HepG2 (cell line): ENCODE results near the gene ROBO3. TPM values are rescaled to one million over a fixed set of nuclear protein-coding genes. Genes with fewer than 3 reads are reported as not detected.

Experiments used
- DZIP1 ChIP-seq: sonication (generic); formaldehyde crosslinking; IDR thresholded peaks from 2 replicates; pipeline ENCODE4 v1.5.0; 2020; ENCODE audit warnings: mild to moderate bottlenecking, missing genetic modification reagents
- E2F1 ChIP-seq: sonication (generic); formaldehyde crosslinking; IDR thresholded peaks from 2 replicates; pipeline ENCODE4 v1.5.0; 2020; ENCODE audit warnings: missing genetic modification reagents
- HINFP ChIP-seq: sonication (generic); formaldehyde crosslinking; IDR thresholded peaks from 2 replicates; pipeline ENCODE4 v1.4.0; 2020; ENCODE audit warnings: low read depth, mild to moderate bottlenecking, missing genetic modification reagents
- HOXA7 ChIP-seq: sonication (generic); formaldehyde crosslinking; IDR thresholded peaks from 2 replicates; pipeline ENCODE4 v1.8.1; 2022; ENCODE audit warnings: mild to moderate bottlenecking, missing genetic modification reagents, moderate library complexity
- KDM5B ChIP-seq: sonication (generic); formaldehyde crosslinking; IDR thresholded peaks from 2 replicates; pipeline ENCODE4 v1.4.0; 2020; ENCODE audit warnings: missing genetic modification reagents, mild to moderate bottlenecking, borderline replicate concordance
- MBNL3 ChIP-seq: fragments of 250-450 bp; sonication (Bioruptor Pico); conservative IDR thresholded peaks from 2 replicates; pipeline ENCODE4 v1.8.0; 2022; ENCODE audit warnings: mild to moderate bottlenecking, inconsistent platforms
- MEIS2 ChIP-seq: sonication (generic); formaldehyde crosslinking; IDR thresholded peaks from 2 replicates; pipeline ENCODE4 v1.9.0; 2021; ENCODE audit warnings: mild to moderate bottlenecking, missing genetic modification reagents
- MIER3 ChIP-seq: IDR thresholded peaks from 2 replicates; pipeline ENCODE4 v1.6.1; 2016; ENCODE audit warnings: missing compliant biosample characterization, borderline replicate concordance
- NFRKB ChIP-seq: fragments of 450-650 bp; IDR thresholded peaks from 2 replicates; pipeline ENCODE4 v1.6.1; 2017
- NKX3-1 ChIP-seq: sonication (generic); formaldehyde crosslinking; IDR thresholded peaks from 2 replicates; pipeline ENCODE4 v1.5.0; 2020; ENCODE audit warnings: missing genetic modification reagents
- RAD21 ChIP-seq: fragments of 450-650 bp; formaldehyde crosslinking; IDR thresholded peaks from 2 replicates; pipeline ENCODE4 v1.5.0; 2020; ENCODE audit warnings: mild to moderate bottlenecking
- STAG1 ChIP-seq: sonication (generic); formaldehyde crosslinking; IDR thresholded peaks from 2 replicates; pipeline ENCODE4 v1.4.0; 2020; ENCODE audit warnings: missing genetic modification reagents
- TBX2 ChIP-seq: sonication (generic); formaldehyde crosslinking; IDR thresholded peaks from 2 replicates; pipeline ENCODE4 v1.5.0; 2020; ENCODE audit warnings: missing genetic modification reagents, mild to moderate bottlenecking, borderline replicate concordance
- TFDP2 ChIP-seq: sonication (generic); formaldehyde crosslinking; IDR thresholded peaks from 2 replicates; pipeline ENCODE4 v1.4.0; 2020; ENCODE audit warnings: missing genetic modification reagents
- TOPORS ChIP-seq: sonication (generic); formaldehyde crosslinking; IDR thresholded peaks from 2 replicates; pipeline ENCODE4 v1.8.0; 2023; ENCODE audit warnings: mild to moderate bottlenecking, missing genetic modification reagents
- XBP1 ChIP-seq: sonication (generic); formaldehyde crosslinking; IDR thresholded peaks from 2 replicates; pipeline ENCODE4 v1.5.0; 2020; ENCODE audit warnings: missing genetic modification reagents
- YEATS2 ChIP-seq: sonication (generic); formaldehyde crosslinking; IDR thresholded peaks from 2 replicates; pipeline ENCODE4 v1.4.0; 2020; ENCODE audit warnings: missing genetic modification reagents, borderline replicate concordance
- ZNF335 ChIP-seq: sonication (generic); formaldehyde crosslinking; IDR thresholded peaks from 2 replicates; pipeline ENCODE4 v1.4.0; 2020; ENCODE audit warnings: missing genetic modification reagents
- ZNF343 ChIP-seq: sonication (generic); formaldehyde crosslinking; IDR thresholded peaks from 2 replicates; pipeline ENCODE4 v1.4.0; 2020; ENCODE audit warnings: mild to moderate bottlenecking, missing genetic modification reagents
- ZNF44 ChIP-seq: sonication (generic); formaldehyde crosslinking; IDR thresholded peaks from 2 replicates; pipeline ENCODE4 v1.5.1; 2020; ENCODE audit warnings: mild to moderate bottlenecking, missing genetic modification reagents
- ZNF460 ChIP-seq: sonication (generic); formaldehyde crosslinking; IDR thresholded peaks from 2 replicates; pipeline ENCODE4 v1.5.1; 2020; ENCODE audit warnings: missing genetic modification reagents, mild to moderate bottlenecking, borderline replicate concordance
- ZNF577 ChIP-seq: sonication (generic); formaldehyde crosslinking; IDR thresholded peaks from 2 replicates; pipeline ENCODE4 v1.4.0; 2020; ENCODE audit warnings: mild to moderate bottlenecking, low read depth, missing genetic modification reagents, borderline replicate concordance
- ZNF614 ChIP-seq: IDR thresholded peaks from 2 replicates; pipeline ENCODE4 v1.6.1; 2018; ENCODE audit warnings: missing biosample characterization, missing genetic modification reagents, inconsistent platforms, borderline replicate concordance
- ZNF713 ChIP-seq: sonication (generic); formaldehyde crosslinking; IDR thresholded peaks from 2 replicates; pipeline ENCODE4 v1.4.0; 2020; ENCODE audit warnings: mild to moderate bottlenecking, missing genetic modification reagents
- ZSCAN12 ChIP-seq: sonication (generic); formaldehyde crosslinking; IDR thresholded peaks from 2 replicates; pipeline ENCODE4 v1.9.0; 2021; ENCODE audit warnings: mild to moderate bottlenecking, missing genetic modification reagents
- polyA plus RNA-seq, 8 experiments: library from polyadenylated mRNA; depleted of rRNA in 3 of 8; stranded (reverse) in 7 of 8; unstranded in 1 of 8; fragments of >200 nt; fragmentation: Illumina TruSeq in 4 of 8; extraction: Trizol in 4 of 8; gene quantifications; 2 replicates each; pipeline versions ENCODE4 v1.2.1 to v1.2.3, GENCODE V29; 2011 to 2016; ENCODE audit warnings: low read depth in 4 of 8, missing spikeins in 1 of 8, mixed read lengths in 1 of 8; ENCODE audit not compliant: insufficient read depth in 1 of 8
- total RNA-seq, 5 experiments: library from RNA; depleted of rRNA; stranded (reverse); fragments of >200 nt; fragmentation: Illumina TruSeq; extraction: Trizol; gene quantifications; 2 replicates each; pipeline ENCODE4 v1.2.3, GENCODE V29; 2016; ENCODE audit warnings: low read depth in 1 of 5

Gene ROBO3
- total and polyA plus RNA-seq, 2 of the 13 experiments (the other 11 are each of a cell fraction or from before 2014, with no cell fraction given), result 0.07 to 2.4 TPM

GRCh38 chr11:124875943-124876817 lies 10.9 kb downstream of the ROBO3 start (continued):
- TF ChIP-seq ZSCAN12 (CRISPR knock-in tag), result no peak
- no peak for TF ChIP-seq ZNF713 (CRISPR knock-in tag)
- TF ChIP-seq HOXA7 (CRISPR knock-in tag), result no peak
- TF ChIP-seq YEATS2 (CRISPR knock-in tag), result no peak
- TF ChIP-seq STAG1, result peak; percentile 53
- TF ChIP-seq DZIP1 (CRISPR knock-in tag), result no peak
- TF ChIP-seq TFDP2 (CRISPR knock-in tag), result peak; percentile 44; the same call in 1 of the 2 replicates
- TF ChIP-seq XBP1, result no peak
- no peak for TF ChIP-seq NKX3-1 (CRISPR knock-in tag)
- peak; percentile 54; the same call in 1 of the 2 replicates for TF ChIP-seq RAD21 (CRISPR knock-in tag)
- no peak for TF ChIP-seq NFRKB
- TF ChIP-seq ZNF335 (CRISPR knock-in tag), result no peak
- no peak for TF ChIP-seq ZNF44 (CRISPR knock-in tag)
- TF ChIP-seq E2F1, result peak; percentile 61; the same call in 1 of the 2 replicates
- TF ChIP-seq ZNF614 (CRISPR knock-in tag), result no peak
- no peak for TF ChIP-seq ZNF577
- no peak for TF ChIP-seq MBNL3
- peak; percentile 53; the same call in 1 of the 2 replicates for TF ChIP-seq MIER3
- 0 out of 2 replicates have a peak, but pooled peaks have one; percentile 43 for TF ChIP-seq MEIS2
- TF ChIP-seq HINFP (CRISPR knock-in tag), result no peak
- TF ChIP-seq TOPORS (CRISPR knock-in tag), result no peak
- no peak for TF ChIP-seq ZNF460 (CRISPR knock-in tag)
- TF ChIP-seq ZNF343, result no peak
- peak; percentile 57; the same call in 1 of the 2 replicates for TF ChIP-seq KDM5B (CRISPR knock-in tag)
- TF ChIP-seq TBX2 (CRISPR knock-in tag), result no peak; the same call in 1 of the 2 replicates
